K562 (cell line): ENCODE results near the gene DHX40. TPM values are rescaled to one million over a fixed set of nuclear protein-coding genes. Genes with fewer than 3 reads are reported as not detected.

Experiments used
- ATAC-seq: fragments of 200-7000 bp; cut with Tn5 transposase; 3 replicates; pipeline ENCODE4 v1.9.1; 2020; ENCODE audit warnings: moderate library complexity
- BruUV-seq: library from RNA; stranded (reverse); fragments of 400-500 nt; replicated peaks from 2 replicates; lab custom pipeline; 2021; lab: Mats Ljungman, UMichigan
- CTCF ChIA-PET: fragments of 300-600 bp; formaldehyde crosslinking; extraction: SDS; loops from one replicate; lab custom pipeline; 2021; ENCODE audit warnings: low intra/inter-chr PET ratio; lab: Yijun Ruan, JAX
- POLR2A ChIA-PET: fragments of 300-600, 350-650 bp; sonication (Branson Sonifier 250); formaldehyde crosslinking; extraction: SDS; loops from one replicate; lab custom pipeline; 2021; ENCODE audit warnings: antibody characterized with exemption, inconsistent platforms; lab: Yijun Ruan, JAX
- DNase-seq, 4 experiments: peaks; one replicate each; pipeline versions ENCODE4 v3.0.0 to v3.0.0-alpha.2; 2011 to 2018; ENCODE audit warnings: low spot score in 3 of 4, mixed read lengths in 3 of 4; ENCODE audit errors: extremely low read depth in 1 of 4
- FAIRE-seq: peaks from 2 replicates; lab custom pipeline; 2011; peaks lifted over from hg19 to GRCh38; lab: Jason Lieb, UNC
- H2AFZ ChIP-seq: 2 replicates; pipeline ENCODE4 v1.6.0; 2011; ENCODE audit warnings: low read depth, low read length, control low read depth, inconsistent platforms
- H3K27ac ChIP-seq: fragments of 200-600 bp; 3 replicates; pipeline ENCODE4 v1.8.0; 2011; ENCODE audit warnings: low read depth, mild to moderate bottlenecking, control low read depth, inconsistent platforms, low read length, moderate library complexity, mixed read lengths; ENCODE audit errors: extremely low read depth
- H3K27me3 ChIP-seq, 2 experiments: fragments of 300-600 bp in 1 of 2; 2 replicates in 1 of 2; 3 replicates in 1 of 2; pipeline versions ENCODE4 v1.6.0 to v1.8.0; 2011; ENCODE audit warnings: inconsistent platforms in 2 of 2, low read length in 2 of 2, mild to moderate bottlenecking in 1 of 2, mixed read lengths in 1 of 2, moderate library complexity in 1 of 2; ENCODE audit not compliant: control insufficient read depth in 2 of 2, insufficient read depth in 2 of 2
- H3K36me3 ChIP-seq: fragments of 300-600 bp; 3 replicates; pipeline ENCODE4 v1.8.0; 2011; ENCODE audit warnings: mild to moderate bottlenecking, low read length, inconsistent platforms; ENCODE audit not compliant: control insufficient read depth, insufficient read depth
- H3K4me1 ChIP-seq, 2 experiments: fragments of 200-600 bp in 1 of 2; replicated peaks in 1 of 2; 2 replicates in 1 of 2; 3 replicates in 1 of 2; pipeline versions ENCODE4 v1.5.1 to v1.8.0; 2011; ENCODE audit warnings: inconsistent platforms in 2 of 2, low read length in 2 of 2, mild to moderate bottlenecking in 1 of 2, mixed read lengths in 1 of 2, moderate library complexity in 1 of 2; ENCODE audit not compliant: control insufficient read depth in 2 of 2, insufficient read depth in 2 of 2
- H3K4me2 ChIP-seq: 2 replicates; pipeline ENCODE4 v1.6.1; 2011; ENCODE audit warnings: low read length, control low read depth, inconsistent platforms, mixed read lengths; ENCODE audit not compliant: insufficient read depth
- H3K4me3 ChIP-seq: fragments of 200-600 bp; sonication (generic), shearing (Covaris generic); 2 replicates; pipeline ENCODE4 v1.5.1; 2016; ENCODE audit warnings: control low read depth, inconsistent platforms
- H3K79me2 ChIP-seq: fragments of 200-600 bp; 3 replicates; pipeline ENCODE4 v1.8.0; 2011; ENCODE audit warnings: low read length, inconsistent platforms; ENCODE audit not compliant: control insufficient read depth, insufficient read depth
- H3K9ac ChIP-seq, 2 experiments: 2 replicates each; pipeline versions ENCODE4 v1.6.0 to v1.6.1; 2011; ENCODE audit warnings: low read depth in 2 of 2, low read length in 2 of 2, control low read depth in 1 of 2, inconsistent platforms in 1 of 2, mild to moderate bottlenecking in 1 of 2, mixed read lengths in 1 of 2; ENCODE audit not compliant: insufficient read depth in 1 of 2
- H3K9me1 ChIP-seq: one replicate; pipeline ENCODE4 v1.6.0; 2011; ENCODE audit warnings: inconsistent platforms, mild to moderate bottlenecking, low read length, moderate library complexity; ENCODE audit not compliant: control insufficient read depth, insufficient read depth
- H3K9me3 ChIP-seq: replicated peaks from 2 replicates; pipeline ENCODE4 v1.5.1; 2011; ENCODE audit warnings: low read depth, low read length, inconsistent platforms; ENCODE audit not compliant: control insufficient read depth, insufficient read depth
- H4K20me1 ChIP-seq: replicated peaks from 2 replicates; pipeline ENCODE4 v1.6.1; 2011; ENCODE audit warnings: low read length, inconsistent platforms, mixed read lengths; ENCODE audit not compliant: control insufficient read depth, insufficient read depth
- C11orf30 ChIP-seq: fragments of 450-650 bp; IDR thresholded peaks from 2 replicates; pipeline ENCODE4 v1.6.1; 2016; ENCODE audit warnings: low read depth, mild to moderate bottlenecking
- ETS2 ChIP-seq: IDR thresholded peaks from 2 replicates; pipeline ENCODE4 v1.6.1; 2016; ENCODE audit warnings: borderline replicate concordance, missing genetic modification characterization, mild to moderate bottlenecking, moderate library complexity, missing compliant biosample characterization; ENCODE audit not compliant: poor library complexity, severe bottlenecking
- MYBL2 ChIP-seq, 2 experiments: fragments of 450-650 bp in 1 of 2; sonication (generic) in 1 of 2; formaldehyde crosslinking in 1 of 2; IDR thresholded peaks; 2 replicates each; pipeline versions ENCODE4 v1.6.1 to v1.8.1; 2017 to 2022; ENCODE audit warnings: borderline replicate concordance in 1 of 2, inconsistent platforms in 1 of 2, low read depth in 1 of 2, mild to moderate bottlenecking in 1 of 2, missing genetic modification reagents in 1 of 2, moderate library complexity in 1 of 2
- PPARD ChIP-seq: fragments of 250-450 bp; sonication (Bioruptor Pico); IDR thresholded peaks from 2 replicates; pipeline ENCODE4 v1.8.0; 2022; ENCODE audit warnings: inconsistent platforms, mild to moderate bottlenecking, moderate library complexity
- RBM25 ChIP-seq: fragments of 200-400 bp; formaldehyde crosslinking; IDR thresholded peaks from 2 replicates; pipeline ENCODE4 v1.6.1; 2018; ENCODE audit warnings: low read length, low read depth, moderate library complexity; ENCODE audit not compliant: severe bottlenecking
- SRSF7 ChIP-seq: fragments of 200-400 bp; formaldehyde crosslinking; optimal IDR thresholded peaks from 2 replicates; pipeline ENCODE3; 2017; ENCODE audit warnings: mild to moderate bottlenecking, low read depth, low read length
- SUPT5H ChIP-seq: fragments of 450-650 bp; IDR thresholded peaks from 2 replicates; pipeline ENCODE4 v1.6.1; 2016
- TCF7 ChIP-seq: sonication (generic); IDR thresholded peaks from 2 replicates; pipeline ENCODE4 v1.6.1; 2016; ENCODE audit warnings: antibody characterized with exemption, borderline replicate concordance
- TRIM28 ChIP-seq: fragments of 450-650 bp; IDR thresholded peaks from 2 replicates; pipeline ENCODE4 v1.6.1; 2017
- ZNF282 ChIP-seq: sonication (generic); formaldehyde crosslinking; IDR thresholded peaks from 2 replicates; pipeline ENCODE4 v1.8.1; 2023; ENCODE audit warnings: missing genetic modification reagents
- ZNF3 ChIP-seq: fragments of 250-450 bp; sonication (Bioruptor Pico); IDR thresholded peaks from 2 replicates; pipeline ENCODE4 v1.5.0; 2021; ENCODE audit warnings: mild to moderate bottlenecking, moderate library complexity
- ZNF384 ChIP-seq: IDR thresholded peaks from 2 replicates; pipeline ENCODE4 v1.6.1; 2012; ENCODE audit warnings: low read depth, low read length, improper control_type of control experiment
- WGBS: fragments of 100-300 bp; shearing (Covaris generic); methylation state at CpG from one replicate; pipeline ENCODE4 v1.1.6; 2016; ENCODE audit warnings: low coverage, mixed read lengths; ENCODE audit not compliant: insufficient coverage; ENCODE audit errors: missing lambda C conversion rate; 5-methylcytosine and 5-hydroxymethylcytosine counted together
- in situ Hi-C: fragments of 300-500 bp; cut with MboI; formaldehyde crosslinking; loops from 4 replicates; pipeline ENCODE4 v1.15.0; 2018; ENCODE audit warnings: inconsistent platforms, mixed read lengths
- intact Hi-C: fragments of 100-400 bp; cut with micrococcal nuclease; formaldehyde crosslinking; loops from 2 replicates; pipeline ENCODE4 v1.14.2; 2022
- polyA plus RNA-seq, 8 experiments: library from polyadenylated mRNA; depleted of rRNA in 4 of 8; stranded (reverse) in 5 of 8; unstranded in 3 of 8; fragments of >200 nt; fragmentation: Nextera tagmentation in 2 of 8; fragmentation: Illumina TruSeq in 1 of 8; extraction: Ambion mirVana in 2 of 8; extraction: Trizol in 1 of 8; gene quantifications; 2 replicates each; pipeline versions ENCODE4 v1.2.1 to v1.2.3, GENCODE V29; 2011 to 2014; ENCODE audit warnings: inconsistent platforms in 1 of 8, missing spikeins in 1 of 8
- total RNA-seq, 7 experiments: library from RNA; depleted of rRNA in 6 of 7; stranded (reverse); fragments of >200 nt in 6 of 7; fragmentation: Illumina TruSeq in 2 of 7; extraction: Trizol in 2 of 7; gene quantifications; 2 replicates each; pipeline versions ENCODE4 v1.2.1 to v1.2.3, GENCODE V29; 2011 to 2021; ENCODE audit warnings: low replicate concordance in 1 of 7
- TF ChIP-seq, protein P1 (sequence below): fragments of 150-350 bp; conservative IDR thresholded peaks from 2 replicates; pipeline ENCODE4 v1.6.1; 2014; ENCODE audit warnings: low read length
- TF ChIP-seq, protein P2 (sequence below), 2 experiments: fragments of 450-650 bp in 1 of 2; IDR thresholded peaks; 2 replicates each; pipeline ENCODE4 v1.6.1; 2011 to 2017; ENCODE audit warnings: low read depth in 2 of 2, antibody characterized with exemption in 1 of 2, borderline replicate concordance in 1 of 2, low read length in 1 of 2, mild to moderate bottlenecking in 1 of 2, mixed read lengths in 1 of 2; ENCODE audit not compliant: control insufficient read depth in 1 of 2

Gene DHX40
- total and polyA plus RNA-seq, 9 of the 15 experiments (the other 6 are each of a cell fraction or from before 2014, with no cell fraction given) = 7.2 to 38.6 (median 18.7) TPM

DNA sequence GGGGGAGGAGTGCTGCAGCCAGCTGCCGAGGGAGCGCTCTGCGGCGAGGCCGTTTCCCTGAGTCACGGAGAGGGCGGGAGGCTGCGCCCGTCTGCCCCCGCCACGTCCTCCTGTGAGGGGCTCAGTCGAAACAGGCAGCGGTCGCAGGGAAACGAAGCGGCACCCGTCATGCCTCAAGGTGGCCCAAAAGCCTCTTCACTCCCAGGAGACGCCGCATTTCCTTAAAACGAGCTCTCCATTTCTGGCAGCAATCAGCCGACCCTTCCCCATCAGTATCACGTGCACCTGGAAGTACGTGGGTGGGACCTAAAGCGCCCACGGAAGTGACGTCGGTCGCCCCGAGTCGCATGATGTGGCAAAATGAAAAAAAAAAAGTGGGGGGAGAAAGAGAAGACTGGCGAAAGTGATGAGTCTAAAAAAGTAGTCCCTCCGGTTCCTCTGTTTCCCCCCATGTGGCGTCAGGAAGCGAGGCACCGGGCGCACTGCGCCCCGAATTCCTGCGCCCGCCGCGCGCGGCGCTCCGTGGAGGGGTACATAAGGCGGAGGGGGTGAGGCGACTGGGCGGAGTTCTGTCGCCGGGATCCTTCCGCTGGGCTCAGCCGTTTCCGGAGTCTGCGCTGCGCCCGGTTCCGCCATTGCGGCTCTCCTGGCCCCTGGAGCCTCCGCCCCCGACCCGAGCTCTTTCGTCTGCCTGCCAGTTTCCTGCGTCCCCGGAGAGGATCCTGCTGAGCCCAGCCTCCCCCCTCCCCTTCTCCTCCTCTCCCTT, 54.1 kb downstream of the DHX40 start, which contains the start of gene CLTC:
CLTC (plus strand) TSS at position 598 of the 766 bp plus-strand sequence. CDS start 237 bp downstream, outside the sequence.
- no TSS peak for BruUV-seq
- Histone ChIP-seq H3K27ac (peak within 1 kb of the TSS; percentile 98), H3K79me2 (peaks cover 70% of the 10 kb centered on the region), H4K20me1 (peaks cover 32% of the 10 kb centered on the region), H3K4me3 (peak within 1 kb of the TSS; percentile 97), H3K9ac (peak within 1 kb of the TSS; percentile 96), H3K9me3 (no peaks in the 10 kb centered on the region), H3K36me3 (peaks cover 32% of the 10 kb centered on the region; the same call in 2 of the 3 replicates), H3K27me3 (no peaks in the 10 kb centered on the region), H3K9me1 (no peaks in the 10 kb centered on the region), H3K4me1 (peaks cover 7 to 22% of the 10 kb centered on the region in 2 experiments; a peak in 4 of 5 replicates), H3K4me2 (peak within 1 kb of the TSS; percentile 92), H2AFZ (peak within 1 kb of the TSS; percentile 95)
- DNase-seq (peak; percentile 84 to 96 (median 86)), FAIRE-seq (peak; percentile 84), ATAC-seq (peak; percentile 87)
- ChIA-PET CTCF (no interaction called here), POLR2A (interaction anchor here (0.5 to 7.4 kb wide), 32 partner anchors 8 to 1286 kb away, joined by 3 to 45 read pairs (median 4); partner anchors contain the start of genes DHX40, PTRH2, TRIM37 and VMP1)
- intact Hi-C loops (loop anchor here (1.0 to 5.0 kb wide), 3 partner anchors 55 to 329 kb away; partner anchors contain the start of gene DHX40), in situ Hi-C loops (no loop called here)
- WGBS = under 1% methylated on average over 47 of the region's 65 CpGs
- TF ChIP-seq MYBL2 (IDR thresholded peaks at IDR 0.05; ENCODE audit: low read depth) = no peak
- TF ChIP-seq MYBL2 (CRISPR knock-in tag; IDR thresholded peaks at IDR 0.05; ENCODE audit: borderline replicate concordance) = no peak
- TF ChIP-seq, protein P1, sequence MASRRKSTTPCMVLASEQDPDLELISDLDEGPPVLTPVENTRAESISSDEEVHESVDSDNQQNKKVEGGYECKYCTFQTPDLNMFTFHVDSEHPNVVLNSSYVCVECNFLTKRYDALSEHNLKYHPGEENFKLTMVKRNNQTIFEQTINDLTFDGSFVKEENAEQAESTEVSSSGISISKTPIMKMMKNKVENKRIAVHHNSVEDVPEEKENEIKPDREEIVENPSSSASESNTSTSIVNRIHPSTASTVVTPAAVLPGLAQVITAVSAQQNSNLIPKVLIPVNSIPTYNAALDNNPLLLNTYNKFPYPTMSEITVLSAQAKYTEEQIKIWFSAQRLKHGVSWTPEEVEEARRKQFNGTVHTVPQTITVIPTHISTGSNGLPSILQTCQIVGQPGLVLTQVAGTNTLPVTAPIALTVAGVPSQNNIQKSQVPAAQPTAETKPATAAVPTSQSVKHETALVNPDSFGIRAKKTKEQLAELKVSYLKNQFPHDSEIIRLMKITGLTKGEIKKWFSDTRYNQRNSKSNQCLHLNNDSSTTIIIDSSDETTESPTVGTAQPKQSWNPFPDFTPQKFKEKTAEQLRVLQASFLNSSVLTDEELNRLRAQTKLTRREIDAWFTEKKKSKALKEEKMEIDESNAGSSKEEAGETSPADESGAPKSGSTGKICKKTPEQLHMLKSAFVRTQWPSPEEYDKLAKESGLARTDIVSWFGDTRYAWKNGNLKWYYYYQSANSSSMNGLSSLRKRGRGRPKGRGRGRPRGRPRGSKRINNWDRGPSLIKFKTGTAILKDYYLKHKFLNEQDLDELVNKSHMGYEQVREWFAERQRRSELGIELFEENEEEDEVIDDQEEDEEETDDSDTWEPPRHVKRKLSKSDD = peak; percentile 88; the same call in 1 of the 2 replicates
- peak; percentile 70; the same call in 1 of the 2 replicates for TF ChIP-seq TCF7
- no peak for TF ChIP-seq ZNF3 (CRISPR knock-in tag)
- no peak for TF ChIP-seq RBM25
- TF ChIP-seq SUPT5H = peak; percentile 93
- TF ChIP-seq ZNF384 = peak; percentile 97
- TF ChIP-seq SRSF7 = no peak
- peak; percentile 87 for TF ChIP-seq ETS2 (tag)
- 0 out of 2 replicates have a peak, but pooled peaks have one; percentile 60 for TF ChIP-seq ZNF282 (CRISPR knock-in tag)
- 0 out of 2 replicates have a peak, but pooled peaks have one; percentile 42 for TF ChIP-seq TRIM28
- TF ChIP-seq, protein P2, sequence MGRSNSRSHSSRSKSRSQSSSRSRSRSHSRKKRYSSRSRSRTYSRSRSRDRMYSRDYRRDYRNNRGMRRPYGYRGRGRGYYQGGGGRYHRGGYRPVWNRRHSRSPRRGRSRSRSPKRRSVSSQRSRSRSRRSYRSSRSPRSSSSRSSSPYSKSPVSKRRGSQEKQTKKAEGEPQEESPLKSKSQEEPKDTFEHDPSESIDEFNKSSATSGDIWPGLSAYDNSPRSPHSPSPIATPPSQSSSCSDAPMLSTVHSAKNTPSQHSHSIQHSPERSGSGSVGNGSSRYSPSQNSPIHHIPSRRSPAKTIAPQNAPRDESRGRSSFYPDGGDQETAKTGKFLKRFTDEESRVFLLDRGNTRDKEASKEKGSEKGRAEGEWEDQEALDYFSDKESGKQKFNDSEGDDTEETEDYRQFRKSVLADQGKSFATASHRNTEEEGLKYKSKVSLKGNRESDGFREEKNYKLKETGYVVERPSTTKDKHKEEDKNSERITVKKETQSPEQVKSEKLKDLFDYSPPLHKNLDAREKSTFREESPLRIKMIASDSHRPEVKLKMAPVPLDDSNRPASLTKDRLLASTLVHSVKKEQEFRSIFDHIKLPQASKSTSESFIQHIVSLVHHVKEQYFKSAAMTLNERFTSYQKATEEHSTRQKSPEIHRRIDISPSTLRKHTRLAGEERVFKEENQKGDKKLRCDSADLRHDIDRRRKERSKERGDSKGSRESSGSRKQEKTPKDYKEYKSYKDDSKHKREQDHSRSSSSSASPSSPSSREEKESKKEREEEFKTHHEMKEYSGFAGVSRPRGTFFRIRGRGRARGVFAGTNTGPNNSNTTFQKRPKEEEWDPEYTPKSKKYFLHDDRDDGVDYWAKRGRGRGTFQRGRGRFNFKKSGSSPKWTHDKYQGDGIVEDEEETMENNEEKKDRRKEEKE (IDR thresholded peaks at IDR 0.05; ENCODE audit: borderline replicate concordance in 1 of 2, control insufficient read depth in 1 of 2, low read depth in 2 of 2, low read length in 1 of 2) = peak in 1 of 2 experiments; percentile 91; a peak in 2 of 4 replicates
- TF ChIP-seq C11orf30 = peak; percentile 95
- no peak for TF ChIP-seq PPARD (CRISPR knock-in tag)
